Fibroblast of pulmonary artery (primary cell): ENCODE results near the gene ANTXR1.

ENCODE experiments used
- DNase-seq: peaks from one replicate; pipeline ENCODE4 v3.0.0-alpha.2; 2010; ENCODE audit warnings: low read depth
- H3K4me3 ChIP-seq: replicated peaks from 2 replicates; pipeline ENCODE4 v1.5.1; 2011; ENCODE audit warnings: low read depth, mild to moderate bottlenecking, control low read depth, low read length, moderate library complexity
- TF ChIP-seq, protein P1 (sequence below): IDR thresholded peaks from 2 replicates; pipeline ENCODE4 v1.5.1; 2011; ENCODE audit warnings: mild to moderate bottlenecking, control low read depth, low read length, inconsistent platforms; ENCODE audit errors: missing control alignments

ANTXR1 gene

DNA sequence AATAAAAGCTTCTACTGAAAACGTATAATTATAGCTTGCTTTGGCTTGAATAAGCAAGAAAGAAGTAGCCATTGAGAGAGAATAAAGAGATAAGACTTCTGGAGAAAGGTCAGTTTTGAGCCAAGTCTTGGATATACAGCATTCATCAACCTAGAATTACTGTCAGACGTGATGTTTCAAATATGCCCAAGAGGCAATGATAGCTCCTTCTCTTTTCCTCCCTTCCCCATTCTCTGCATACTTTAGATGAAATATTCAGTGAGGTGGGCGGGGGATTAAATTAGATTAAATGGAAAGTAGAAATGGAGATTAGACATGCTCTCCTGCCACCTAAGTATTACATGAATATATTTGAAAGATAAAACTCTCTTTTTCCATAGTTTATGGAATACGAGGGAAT lies 8.7 kb downstream of the ANTXR1 start:
- H3K4me3 ChIP-seq, result no peak overlapping the region

DNA sequence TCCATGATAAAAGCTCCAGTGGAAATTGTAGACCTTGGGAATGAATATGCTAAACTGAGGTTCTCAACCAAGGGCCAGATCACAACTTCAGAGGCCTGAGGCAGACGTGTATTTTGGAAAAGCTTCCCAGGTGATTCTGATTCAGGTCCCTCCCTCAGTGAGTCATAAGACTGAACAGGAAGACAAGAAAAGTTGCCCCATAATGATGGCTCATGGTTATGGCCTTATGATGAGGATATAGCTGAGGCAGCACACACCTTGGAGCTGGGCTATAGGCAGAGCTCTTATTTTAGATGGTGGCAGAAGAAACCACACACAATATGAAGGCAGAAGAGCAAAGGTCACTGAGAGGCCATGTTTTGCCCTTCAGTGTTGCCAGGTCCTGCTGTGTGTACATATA lies 9.6 kb downstream of the ANTXR1 start:
- TF ChIP-seq, protein P1, sequence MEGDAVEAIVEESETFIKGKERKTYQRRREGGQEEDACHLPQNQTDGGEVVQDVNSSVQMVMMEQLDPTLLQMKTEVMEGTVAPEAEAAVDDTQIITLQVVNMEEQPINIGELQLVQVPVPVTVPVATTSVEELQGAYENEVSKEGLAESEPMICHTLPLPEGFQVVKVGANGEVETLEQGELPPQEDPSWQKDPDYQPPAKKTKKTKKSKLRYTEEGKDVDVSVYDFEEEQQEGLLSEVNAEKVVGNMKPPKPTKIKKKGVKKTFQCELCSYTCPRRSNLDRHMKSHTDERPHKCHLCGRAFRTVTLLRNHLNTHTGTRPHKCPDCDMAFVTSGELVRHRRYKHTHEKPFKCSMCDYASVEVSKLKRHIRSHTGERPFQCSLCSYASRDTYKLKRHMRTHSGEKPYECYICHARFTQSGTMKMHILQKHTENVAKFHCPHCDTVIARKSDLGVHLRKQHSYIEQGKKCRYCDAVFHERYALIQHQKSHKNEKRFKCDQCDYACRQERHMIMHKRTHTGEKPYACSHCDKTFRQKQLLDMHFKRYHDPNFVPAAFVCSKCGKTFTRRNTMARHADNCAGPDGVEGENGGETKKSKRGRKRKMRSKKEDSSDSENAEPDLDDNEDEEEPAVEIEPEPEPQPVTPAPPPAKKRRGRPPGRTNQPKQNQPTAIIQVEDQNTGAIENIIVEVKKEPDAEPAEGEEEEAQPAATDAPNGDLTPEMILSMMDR, result no peak
- DNase-seq, result no peak

More for the DNA sequence above, 8.7 kb downstream of the ANTXR1 start:
- no peak for DNase-seq
- TF ChIP-seq, protein P1, result no peak

DNA sequence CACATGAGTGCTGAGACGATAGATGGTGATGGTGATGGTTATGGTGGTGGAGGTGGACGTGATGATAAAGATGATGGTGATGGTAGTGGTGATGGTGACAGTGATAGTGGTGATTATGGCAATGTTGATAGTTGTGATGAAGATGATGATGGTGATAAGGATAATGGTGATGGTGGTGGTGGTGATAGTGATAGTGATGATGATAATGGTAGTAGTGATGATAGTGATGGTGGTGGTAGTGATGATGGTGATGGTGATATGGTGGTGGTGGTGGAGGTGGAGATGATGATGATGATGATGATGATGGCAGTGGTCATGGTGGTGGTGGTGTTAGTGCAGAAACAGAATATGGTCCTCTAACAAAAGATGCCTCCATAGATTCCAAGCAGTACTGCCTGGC lies 10.3 kb downstream of the ANTXR1 start:
- TF ChIP-seq, protein P1, result no peak
- no peak for DNase-seq
- H3K4me3 ChIP-seq, result no peak overlapping the region

More for the DNA sequence above, 9.6 kb downstream of the ANTXR1 start:
- no peak overlapping the region for H3K4me3 ChIP-seq

GRCh38 chr2:69026026-69026425 lies 13.0 kb downstream of the ANTXR1 start:
- H3K4me3 ChIP-seq, result no peak overlapping the region
- TF ChIP-seq, protein P1, result peak; percentile 52
- DNase-seq, result peak; percentile 72

GRCh38 chr2:69026691-69027459 lies 13.9 kb downstream of the ANTXR1 start:
- DNase-seq, result no peak
- H3K4me3 ChIP-seq, result no peak overlapping the region
- TF ChIP-seq, protein P1, result no peak

GRCh38 chr2:69030800-69031428 lies 17.9 kb downstream of the ANTXR1 start:
- no peak for DNase-seq
- no peak overlapping the region for H3K4me3 ChIP-seq
- TF ChIP-seq, protein P1, result no peak
